Endothelial cell of umbilical vein (primary cell): ENCODE results near the gene IRF3. TPM values are rescaled to one million over a fixed set of nuclear protein-coding genes. Genes with fewer than 3 reads are reported as not detected.
A peak's percentile ranks its signal among the peaks of the same experiment; 100 is the strongest.

Experiments used
- BruUV-seq: library from RNA; stranded (reverse); fragments of 400-500 nt; replicated peaks from 2 replicates; lab custom pipeline; 2021; lab: Mats Ljungman, UMichigan
- CTCF ChIA-PET: fragments of 300-600, 350-600 bp; sonication (Branson Sonifier 250); formaldehyde crosslinking; loops from one replicate; lab custom pipeline; 2021; ENCODE audit warnings: antibody characterized with exemption, inconsistent platforms; lab: Charles Lee
- POLR2A ChIA-PET: fragments of 300-600, 350-600 bp; sonication (Branson Sonifier 250); formaldehyde crosslinking; loops from one replicate; lab custom pipeline; 2021; ENCODE audit warnings: antibody characterized with exemption, inconsistent platforms; lab: Charles Lee
- DNase-seq: peaks from one replicate; pipeline ENCODE4 v3.0.0-alpha.2; 2011; ENCODE audit warnings: low read depth, low spot score
- FAIRE-seq: peaks from 2 replicates; lab custom pipeline; 2011; peaks lifted over from hg19 to GRCh38; lab: Jason Lieb, UNC
- H2AFZ ChIP-seq: 2 replicates; pipeline ENCODE4 v1.6.0; 2012; ENCODE audit warnings: low read depth, low read length, control low read depth, inconsistent platforms
- H3K27ac ChIP-seq: 2 replicates; pipeline ENCODE4 v1.5.1; 2011; ENCODE audit warnings: low read depth, mild to moderate bottlenecking, control low read depth, low read length, moderate library complexity; ENCODE audit not compliant: insufficient read depth
- H3K27me3 ChIP-seq, 2 experiments: 2 replicates each; pipeline versions ENCODE4 v1.6.0 to v1.6.1; 2011; ENCODE audit warnings: low read length in 2 of 2, mixed read lengths in 1 of 2; ENCODE audit not compliant: control insufficient read depth in 2 of 2, insufficient read depth in 2 of 2
- H3K36me3 ChIP-seq, 2 experiments: 2 replicates in 1 of 2; 3 replicates in 1 of 2; pipeline ENCODE4 v1.5.1; 2011; ENCODE audit warnings: low read length in 2 of 2, mild to moderate bottlenecking in 1 of 2, moderate library complexity in 1 of 2; ENCODE audit not compliant: control insufficient read depth in 2 of 2, insufficient read depth in 2 of 2; ENCODE audit errors: extremely low read depth in 1 of 2
- H3K4me1 ChIP-seq: 3 replicates; pipeline ENCODE4 v1.5.1; 2011; ENCODE audit warnings: mild to moderate bottlenecking, low read length; ENCODE audit not compliant: control insufficient read depth, insufficient read depth; ENCODE audit errors: extremely low read depth
- H3K4me2 ChIP-seq: 2 replicates; pipeline ENCODE4 v1.6.1; 2011; ENCODE audit warnings: low read length, control low read depth, mixed read lengths; ENCODE audit not compliant: insufficient read depth
- H3K4me3 ChIP-seq, 3 experiments: fragments of 200-600 bp in 1 of 3; sonication (generic), shearing (Covaris generic) in 1 of 3; replicated peaks in 1 of 3; 2 replicates each; pipeline ENCODE4 v1.5.1; 2011 to 2016; ENCODE audit warnings: control low read depth in 3 of 3, low read length in 3 of 3, mild to moderate bottlenecking in 2 of 3, inconsistent platforms in 1 of 3, low read depth in 1 of 3, moderate library complexity in 1 of 3; ENCODE audit not compliant: insufficient read depth in 1 of 3
- H3K79me2 ChIP-seq: 2 replicates; pipeline ENCODE4 v1.6.0; 2012; ENCODE audit warnings: low read length, inconsistent platforms; ENCODE audit not compliant: control insufficient read depth, insufficient read depth
- H3K9ac ChIP-seq: replicated peaks from 2 replicates; pipeline ENCODE3; 2011; ENCODE audit warnings: low read length, control low read depth; ENCODE audit not compliant: insufficient read depth; ENCODE audit errors: extremely low read depth
- H3K9me1 ChIP-seq: replicated peaks from 3 replicates; pipeline ENCODE4 v1.6.0; 2011; ENCODE audit warnings: mild to moderate bottlenecking, low read length; ENCODE audit not compliant: control insufficient read depth, insufficient read depth; ENCODE audit errors: extremely low read depth
- H3K9me3 ChIP-seq: replicated peaks from 2 replicates; pipeline ENCODE4 v1.5.1; 2012; ENCODE audit warnings: low read length, inconsistent platforms; ENCODE audit not compliant: control insufficient read depth, insufficient read depth
- H4K20me1 ChIP-seq: replicated peaks from 2 replicates; pipeline ENCODE3; 2011; ENCODE audit warnings: mild to moderate bottlenecking, low read length; ENCODE audit not compliant: control insufficient read depth, insufficient read depth; ENCODE audit errors: extremely low read depth
- CTCF ChIP-seq, 2 donors: IDR thresholded peaks; 1 replicate in 1 of 2; 2 replicates in 1 of 2; pipeline ENCODE4 v1.5.1; 2011; ENCODE audit warnings: low read length in 2 of 2, mild to moderate bottlenecking in 2 of 2, moderate library complexity in 2 of 2, control low read depth in 1 of 2, inconsistent platforms in 1 of 2, low read depth in 1 of 2; ENCODE audit not compliant: insufficient read depth in 1 of 2; ENCODE audit errors: extremely low read depth in 1 of 2
- EZH2 ChIP-seq: IDR thresholded peaks from 2 replicates; pipeline ENCODE4 v1.6.1; 2012; ENCODE audit warnings: borderline replicate concordance, low read depth, mild to moderate bottlenecking, moderate library complexity, low read length, inconsistent platforms; ENCODE audit not compliant: severe bottlenecking
- FOS ChIP-seq: IDR thresholded peaks from 2 replicates; pipeline ENCODE4 v1.6.1; 2011; ENCODE audit warnings: mild to moderate bottlenecking, low read length, moderate library complexity, borderline replicate concordance; ENCODE audit not compliant: insufficient read depth
- GATA2 ChIP-seq: IDR thresholded peaks from 2 replicates; pipeline ENCODE4 v1.7.0; 2011; ENCODE audit warnings: low read depth, mild to moderate bottlenecking, moderate library complexity, mixed read lengths, low read length; ENCODE audit not compliant: insufficient read length, insufficient read depth
- JUN ChIP-seq: IDR thresholded peaks from 2 replicates; pipeline ENCODE4 v1.6.1; 2011; ENCODE audit warnings: borderline replicate concordance, low read depth; ENCODE audit not compliant: insufficient read length, insufficient read depth
- MAX ChIP-seq: IDR thresholded peaks from 2 replicates; pipeline ENCODE4 v1.6.1; 2011; ENCODE audit not compliant: insufficient read depth, insufficient read length
- MYC ChIP-seq: IDR thresholded peaks from one replicate; pipeline ENCODE4 v1.6.1; 2011; ENCODE audit warnings: mild to moderate bottlenecking, low read depth, low read length
- POLR2A ChIP-seq: IDR thresholded peaks from 2 replicates; pipeline ENCODE4 v1.6.1; 2012; ENCODE audit warnings: low read depth, mild to moderate bottlenecking, control low read depth, low read length
- POLR2AphosphoS5 ChIP-seq: IDR thresholded peaks from 2 replicates; pipeline ENCODE4 v1.6.1; 2012; ENCODE audit warnings: low read depth, mild to moderate bottlenecking, control low read depth, low read length, moderate library complexity; ENCODE audit not compliant: insufficient read depth
- dilution Hi-C: fragments of 300-500 bp; cut with MboI; formaldehyde crosslinking; loops from one replicate; pipeline ENCODE4 v1.15.0; 2019; ENCODE audit warnings: low sequenced_read_pairs; ENCODE audit not compliant: extremely low pct_ligation_motif_present
- intact Hi-C: fragments of 100-400 bp; cut with micrococcal nuclease; formaldehyde crosslinking; loops from one replicate; pipeline ENCODE4 v1.10.0; 2022
- polyA plus RNA-seq, 4 experiments: library from polyadenylated mRNA; depleted of rRNA in 3 of 4; stranded (reverse) in 3 of 4; unstranded in 1 of 4; fragments of >200 nt; gene quantifications; 2 replicates each; pipeline versions ENCODE4 v1.2.1 to v1.2.3, GENCODE V29; 2011 to 2012; ENCODE audit warnings: missing spikeins in 1 of 4
- total RNA-seq: library from RNA; stranded (reverse); gene quantifications from 2 replicates; pipeline ENCODE4 v1.2.3, GENCODE V29; 2021

The IRF3 gene
- total and polyA plus RNA-seq, 2 donors (not counting 3 experiments of a cell fraction or from before 2014, with no cell fraction given): 64.8 to 73.5 TPM

- FAIRE-seq (no peak), DNase-seq (no peak)
- ChIA-PET CTCF (interaction anchor here (1.4 kb wide), 1 partner anchor 10 kb away, joined by 3 read pairs; no protein-coding TSS in a partner anchor), POLR2A (no interaction called here)
- H3K27me3 ChIP-seq: no peaks in the 10 kb centered on the region
- no peak overlapping the region for H3K4me3 ChIP-seq
- intact Hi-C loops (no loop called here), dilution Hi-C loops (no loop called here)
- no peak overlapping the region for H3K4me2 ChIP-seq
- TF ChIP-seq EZH2: no peak
- TF ChIP-seq POLR2A: no peak
- TF ChIP-seq FOS: no peak
- no peak for TF ChIP-seq GATA2
- TF ChIP-seq CTCF (IDR thresholded peaks at IDR 0.05; ENCODE audit: extremely low read depth in 1 of 2, insufficient read depth in 1 of 2, low read depth in 1 of 2, low read length in 2 of 2): no peak
- TF ChIP-seq JUN: no peak
- TF ChIP-seq MAX: no peak
- TF ChIP-seq POLR2AphosphoS5: no peak
- TF ChIP-seq MYC: no peak
- peaks cover 10 to 48% of the 10 kb centered on the region in 2 experiments for H3K36me3 ChIP-seq
- no peaks in the 10 kb centered on the region for H3K9me3 ChIP-seq
- BruUV-seq: TSS peak; percentile 16
- H3K27ac ChIP-seq: no peak overlapping the region
- no peaks in the 10 kb centered on the region for H3K9me1 ChIP-seq
- H3K79me2 ChIP-seq: peaks cover 13% of the 10 kb centered on the region
- no peak overlapping the region for H3K9ac ChIP-seq
- no peaks in the 10 kb centered on the region for H4K20me1 ChIP-seq
- H3K4me1 ChIP-seq: peaks cover 8% of the 10 kb centered on the region
- H2AFZ ChIP-seq: no peak overlapping the region
Measured at GRCh38 chr19:49662011-49662410, 3.6 kb downstream of the IRF3 start.
